AG09319 (cell line): ENCODE measurements around the gene ZNF215.
"Not testable (repeated sequence)": the region's sequence is repeated elsewhere in the genome, so short reads cannot be mapped to it uniquely, and the experiment has no call there.

Experiments used
- DNase-seq: peaks from one replicate; pipeline ENCODE4 v3.0.0-alpha.2; 2010; ENCODE audit warnings: low read depth; ENCODE audit errors: extremely low read depth
- TF ChIP-seq, protein P1 (sequence below): IDR thresholded peaks from 2 replicates; pipeline ENCODE4 v1.5.1; 2011; ENCODE audit warnings: low read depth, mild to moderate bottlenecking, inconsistent platforms, low read length, moderate library complexity

ZNF215 gene

DNA sequence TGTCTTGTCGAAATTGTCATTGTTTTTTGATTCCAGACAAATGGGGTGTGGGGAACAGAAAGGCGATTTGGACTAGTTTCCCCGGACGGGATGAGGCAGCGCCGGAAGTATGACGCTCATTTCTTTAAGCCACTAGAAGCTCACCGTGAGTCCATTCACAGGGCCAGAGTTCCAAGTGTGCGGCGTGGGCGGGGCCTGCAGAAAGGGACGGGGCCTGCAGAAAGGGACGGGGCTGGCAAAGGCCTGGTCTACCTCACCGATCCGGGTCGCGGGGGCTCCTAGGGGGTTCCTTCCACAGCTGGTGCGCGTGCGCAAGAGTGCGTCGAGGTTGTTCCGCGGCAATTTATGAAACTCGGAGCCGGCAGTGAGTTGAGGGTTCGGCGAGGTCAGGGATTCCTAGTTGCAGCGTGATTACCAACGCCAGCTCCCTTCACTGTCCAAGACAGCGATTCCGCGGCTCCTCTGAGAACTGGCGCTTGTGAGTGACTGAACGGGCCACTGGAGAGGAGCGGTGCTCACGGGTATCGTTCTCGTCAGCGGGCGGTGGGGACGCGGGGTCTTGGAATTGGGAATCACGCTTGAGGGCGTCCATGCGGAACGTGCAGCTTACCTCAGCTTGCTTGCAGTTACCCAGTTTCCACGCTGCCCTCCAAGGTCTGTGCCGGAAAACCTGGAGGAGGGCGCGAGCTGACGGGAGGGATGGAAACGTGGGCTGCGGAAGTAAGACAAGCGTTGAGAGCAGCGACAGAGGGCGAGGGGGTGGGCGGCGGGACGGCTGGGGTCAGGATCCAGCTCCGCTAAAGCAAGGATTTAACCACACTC, at the start of gene ZNF215:
Gene ZNF215 (plus strand): TSS at position 219 of the 822 bp plus-strand sequence. CDS start 5,847 bp downstream, outside the sequence.
- TF ChIP-seq, protein P1, sequence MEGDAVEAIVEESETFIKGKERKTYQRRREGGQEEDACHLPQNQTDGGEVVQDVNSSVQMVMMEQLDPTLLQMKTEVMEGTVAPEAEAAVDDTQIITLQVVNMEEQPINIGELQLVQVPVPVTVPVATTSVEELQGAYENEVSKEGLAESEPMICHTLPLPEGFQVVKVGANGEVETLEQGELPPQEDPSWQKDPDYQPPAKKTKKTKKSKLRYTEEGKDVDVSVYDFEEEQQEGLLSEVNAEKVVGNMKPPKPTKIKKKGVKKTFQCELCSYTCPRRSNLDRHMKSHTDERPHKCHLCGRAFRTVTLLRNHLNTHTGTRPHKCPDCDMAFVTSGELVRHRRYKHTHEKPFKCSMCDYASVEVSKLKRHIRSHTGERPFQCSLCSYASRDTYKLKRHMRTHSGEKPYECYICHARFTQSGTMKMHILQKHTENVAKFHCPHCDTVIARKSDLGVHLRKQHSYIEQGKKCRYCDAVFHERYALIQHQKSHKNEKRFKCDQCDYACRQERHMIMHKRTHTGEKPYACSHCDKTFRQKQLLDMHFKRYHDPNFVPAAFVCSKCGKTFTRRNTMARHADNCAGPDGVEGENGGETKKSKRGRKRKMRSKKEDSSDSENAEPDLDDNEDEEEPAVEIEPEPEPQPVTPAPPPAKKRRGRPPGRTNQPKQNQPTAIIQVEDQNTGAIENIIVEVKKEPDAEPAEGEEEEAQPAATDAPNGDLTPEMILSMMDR, result no peak
- peak; percentile 57 for DNase-seq

DNA sequence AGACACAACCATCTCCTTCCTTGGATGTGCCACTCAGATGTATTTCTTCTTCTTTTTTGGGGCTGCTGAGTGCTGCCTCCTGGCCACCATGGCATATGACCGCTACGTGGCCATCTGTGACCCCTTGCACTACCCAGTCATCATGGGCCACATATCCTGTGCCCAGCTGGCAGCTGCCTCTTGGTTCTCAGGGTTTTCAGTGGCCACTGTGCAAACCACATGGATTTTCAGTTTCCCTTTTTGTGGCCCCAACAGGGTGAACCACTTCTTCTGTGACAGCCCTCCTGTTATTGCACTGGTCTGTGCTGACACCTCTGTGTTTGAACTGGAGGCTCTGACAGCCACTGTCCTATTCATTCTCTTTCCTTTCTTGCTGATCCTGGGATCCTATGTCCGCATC, 49.3 kb upstream of the ZNF215 start:
- DNase-seq, result no peak
- TF ChIP-seq, protein P1, result no peak

GRCh38 chr11:6882751-6883150, 43.5 kb upstream of the ZNF215 start:
- no peak for DNase-seq
- TF ChIP-seq, protein P1, result no peak

DNA sequence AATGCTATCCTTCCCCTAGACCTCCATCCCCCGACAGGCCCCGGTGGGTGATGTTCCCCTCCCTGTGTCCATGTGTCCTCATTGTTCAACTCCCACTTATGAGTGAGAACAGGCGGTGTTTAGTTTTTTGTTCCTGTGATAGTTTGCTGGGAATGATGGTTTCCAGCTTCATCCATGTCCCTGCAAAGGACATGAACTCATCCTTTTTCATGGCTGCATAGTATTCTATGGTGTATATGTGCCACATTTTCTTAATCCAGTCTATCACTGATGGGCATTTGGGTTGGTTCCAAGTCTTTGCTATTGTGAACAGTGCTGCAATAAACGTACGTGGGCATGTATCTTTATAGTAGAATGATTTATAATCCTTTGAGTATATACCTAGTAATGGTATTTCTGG, 38.5 kb upstream of the ZNF215 start:
- not testable (repeated sequence) for DNase-seq

GRCh38 chr11:6888830-6889229, 37.4 kb upstream of the ZNF215 start:
- TF ChIP-seq, protein P1, result no peak
- no peak for DNase-seq

DNA sequence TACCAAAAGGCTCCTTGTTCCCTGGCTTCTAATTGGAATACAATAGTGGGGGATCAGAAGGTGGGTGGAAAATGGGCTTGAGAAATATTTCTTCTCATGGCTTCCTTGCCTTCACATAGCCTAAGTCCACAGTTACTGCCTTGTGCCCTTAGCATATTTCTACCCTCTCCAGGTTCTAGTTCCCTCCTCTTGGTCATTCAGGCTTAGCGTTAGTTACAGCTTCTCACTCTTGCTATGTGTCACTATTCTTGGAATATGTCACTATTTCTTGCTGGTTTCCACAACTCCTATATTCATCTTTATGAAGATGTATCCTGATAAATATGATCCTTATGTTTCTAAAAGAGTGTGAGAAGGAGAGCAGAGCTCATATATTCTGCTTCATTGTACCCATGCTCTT, 36.4 kb upstream of the ZNF215 start:
- no peak for DNase-seq
- TF ChIP-seq, protein P1, result no peak

DNA sequence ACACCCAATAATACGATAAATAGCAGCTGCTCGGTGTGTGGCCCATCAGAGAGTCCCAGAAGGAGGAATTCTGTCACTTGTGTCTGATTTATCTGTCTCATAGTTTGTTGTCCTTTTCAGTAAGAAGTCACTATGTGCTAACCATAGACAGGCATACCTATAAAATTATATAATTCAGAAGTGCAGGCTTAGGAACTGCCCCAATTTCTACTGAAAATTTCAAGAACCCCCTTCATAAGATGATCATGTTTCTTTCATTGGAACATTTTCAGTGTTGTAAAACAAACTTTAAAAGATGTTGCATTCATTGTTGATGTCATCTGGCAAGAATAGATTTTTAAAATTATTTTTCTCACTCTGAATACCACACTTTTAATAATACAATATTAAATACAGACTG, 33.8 kb upstream of the ZNF215 start, which contains the start of gene OR2D2:
Gene OR2D2 (minus strand): TSS at position 101 of the 400 bp plus-strand sequence. CDS start 0 bp downstream, at position 101.
- no peak for DNase-seq
- TF ChIP-seq, protein P1, result no peak
